Measurements from ENCODE around the gene DESI2. TPM values are rescaled to one million over a fixed set of nuclear protein-coding genes. Genes with fewer than 3 reads are reported as not detected.

The DESI2 gene
- polyA plus RNA-seq, 1 of the 3 experiments (the other 2 are of a cell fraction), result 14.0 TPM

DNA sequence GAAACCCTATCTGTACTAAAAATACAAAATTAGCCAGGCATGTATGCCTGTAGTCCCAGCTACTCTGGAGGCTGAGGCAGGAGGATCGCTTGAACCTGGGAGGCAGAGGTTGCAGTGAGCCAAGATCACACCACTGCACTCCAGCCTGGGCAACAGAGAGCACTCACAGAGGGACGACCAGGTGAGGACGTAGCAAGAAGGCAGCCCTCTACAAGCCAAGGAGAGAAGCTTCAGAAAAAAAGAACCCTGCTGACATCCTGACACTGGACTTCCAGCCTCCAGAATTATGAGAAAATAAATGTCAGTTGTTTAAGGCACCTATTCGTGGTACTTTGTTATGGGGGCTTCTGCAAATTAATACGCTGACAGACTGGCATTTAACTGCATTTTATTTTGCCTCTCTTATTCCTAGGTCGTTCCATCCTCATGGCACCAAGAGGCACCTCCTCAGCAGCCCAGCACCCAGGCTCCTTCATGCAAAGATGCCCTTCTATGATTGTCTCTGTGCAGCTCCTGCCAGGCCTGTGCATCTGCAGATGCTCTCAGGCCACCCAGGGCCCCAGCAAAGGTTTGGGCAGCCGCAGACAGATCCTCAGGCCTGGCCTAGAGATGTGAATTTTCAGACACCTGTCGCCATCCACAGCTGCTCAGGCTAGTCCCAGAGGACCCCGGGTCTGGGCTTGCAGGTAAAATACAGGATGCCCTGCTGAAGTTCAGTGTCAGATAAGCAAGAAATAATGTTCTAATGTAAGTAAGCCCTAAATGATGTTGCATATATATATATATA, 96.5 kb downstream of the DESI2 start:
- 75% methylated on average over 9 of the region's 9 CpGs for WGBS (ENCODE audit: low lambda C conversion rate)
- Histone ChIP-seq H3K36me3 (replicated peaks in 1 of 2; ENCODE audit: control insufficient read depth in 1 of 2, insufficient read depth in 2 of 2, low read length in 1 of 2) (no peaks in the 10 kb centered on the region), H3K4me3 (ENCODE audit: low read depth in 2 of 2, low read length in 1 of 2) (no peak overlapping the region), H3K9me3 (no peaks in the 10 kb centered on the region), H3K27ac (ENCODE audit: low read depth in 2 of 2, low read length in 1 of 2) (no peak overlapping the region), H3K9me2 (no peaks in the 10 kb centered on the region), H3K9ac (no peak overlapping the region), H3K27me3 (ENCODE audit: insufficient read depth) (no peaks in the 10 kb centered on the region), H3F3A (replicated peaks; ENCODE audit: insufficient read depth) (no peaks in the 10 kb centered on the region), H3K79me2 (ENCODE audit: insufficient read depth) (no peaks in the 10 kb centered on the region), H3K4me1 (ENCODE audit: control insufficient read depth in 1 of 2, insufficient read depth in 2 of 2, low read depth in 1 of 2, low read length in 1 of 2) (no peaks in the 10 kb centered on the region), H3K4me2 (no peak overlapping the region), H4K20me1 (ENCODE audit: insufficient read depth) (no peaks in the 10 kb centered on the region), H2AFZ (ENCODE audit: low read depth) (no peak overlapping the region)
- POLR2A ChIA-PET, result no interaction called here
- TF ChIP-seq TEAD4 (IDR thresholded peaks at IDR 0.05; ENCODE audit: borderline replicate concordance, insufficient read depth) (no peak), FOXM1 (IDR thresholded peaks at IDR 0.05; ENCODE audit: low read depth) (no peak), MEF2A (IDR thresholded peaks at IDR 0.05; ENCODE audit: borderline replicate concordance, low read depth) (no peak), GATA2 (CRISPR knock-in tag; IDR thresholded peaks at IDR 0.05) (no peak), TAF1 (IDR thresholded peaks at IDR 0.05; ENCODE audit: borderline replicate concordance, low read depth, low read length) (no peak), YY1 (IDR thresholded peaks at IDR 0.05; ENCODE audit: low read depth) (no peak), MXI1 (IDR thresholded peaks at IDR 0.05; ENCODE audit: low read depth, low read length) (no peak), ELF1 (IDR thresholded peaks at IDR 0.05) (no peak), POLR2AphosphoS5 (IDR thresholded peaks at IDR 0.05; ENCODE audit: low read depth, low read length) (no peak), NRF1 (IDR thresholded peaks at IDR 0.05; ENCODE audit: low read depth, low read length) (no peak), GABPA (IDR thresholded peaks at IDR 0.05; ENCODE audit: low read depth) (no peak), TCF12 (IDR thresholded peaks at IDR 0.05) (no peak), RFX5 (IDR thresholded peaks at IDR 0.05; ENCODE audit: low read length) (no peak), FOSL2 (IDR thresholded peaks at IDR 0.05; ENCODE audit: borderline replicate concordance, low read depth) (no peak)
- TF ChIP-seq, protein P1, sequence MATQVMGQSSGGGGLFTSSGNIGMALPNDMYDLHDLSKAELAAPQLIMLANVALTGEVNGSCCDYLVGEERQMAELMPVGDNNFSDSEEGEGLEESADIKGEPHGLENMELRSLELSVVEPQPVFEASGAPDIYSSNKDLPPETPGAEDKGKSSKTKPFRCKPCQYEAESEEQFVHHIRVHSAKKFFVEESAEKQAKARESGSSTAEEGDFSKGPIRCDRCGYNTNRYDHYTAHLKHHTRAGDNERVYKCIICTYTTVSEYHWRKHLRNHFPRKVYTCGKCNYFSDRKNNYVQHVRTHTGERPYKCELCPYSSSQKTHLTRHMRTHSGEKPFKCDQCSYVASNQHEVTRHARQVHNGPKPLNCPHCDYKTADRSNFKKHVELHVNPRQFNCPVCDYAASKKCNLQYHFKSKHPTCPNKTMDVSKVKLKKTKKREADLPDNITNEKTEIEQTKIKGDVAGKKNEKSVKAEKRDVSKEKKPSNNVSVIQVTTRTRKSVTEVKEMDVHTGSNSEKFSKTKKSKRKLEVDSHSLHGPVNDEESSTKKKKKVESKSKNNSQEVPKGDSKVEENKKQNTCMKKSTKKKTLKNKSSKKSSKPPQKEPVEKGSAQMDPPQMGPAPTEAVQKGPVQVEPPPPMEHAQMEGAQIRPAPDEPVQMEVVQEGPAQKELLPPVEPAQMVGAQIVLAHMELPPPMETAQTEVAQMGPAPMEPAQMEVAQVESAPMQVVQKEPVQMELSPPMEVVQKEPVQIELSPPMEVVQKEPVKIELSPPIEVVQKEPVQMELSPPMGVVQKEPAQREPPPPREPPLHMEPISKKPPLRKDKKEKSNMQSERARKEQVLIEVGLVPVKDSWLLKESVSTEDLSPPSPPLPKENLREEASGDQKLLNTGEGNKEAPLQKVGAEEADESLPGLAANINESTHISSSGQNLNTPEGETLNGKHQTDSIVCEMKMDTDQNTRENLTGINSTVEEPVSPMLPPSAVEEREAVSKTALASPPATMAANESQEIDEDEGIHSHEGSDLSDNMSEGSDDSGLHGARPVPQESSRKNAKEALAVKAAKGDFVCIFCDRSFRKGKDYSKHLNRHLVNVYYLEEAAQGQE (IDR thresholded peaks at IDR 0.05; ENCODE audit: low read depth, low read length), result no peak
- TF ChIP-seq, protein P2, sequence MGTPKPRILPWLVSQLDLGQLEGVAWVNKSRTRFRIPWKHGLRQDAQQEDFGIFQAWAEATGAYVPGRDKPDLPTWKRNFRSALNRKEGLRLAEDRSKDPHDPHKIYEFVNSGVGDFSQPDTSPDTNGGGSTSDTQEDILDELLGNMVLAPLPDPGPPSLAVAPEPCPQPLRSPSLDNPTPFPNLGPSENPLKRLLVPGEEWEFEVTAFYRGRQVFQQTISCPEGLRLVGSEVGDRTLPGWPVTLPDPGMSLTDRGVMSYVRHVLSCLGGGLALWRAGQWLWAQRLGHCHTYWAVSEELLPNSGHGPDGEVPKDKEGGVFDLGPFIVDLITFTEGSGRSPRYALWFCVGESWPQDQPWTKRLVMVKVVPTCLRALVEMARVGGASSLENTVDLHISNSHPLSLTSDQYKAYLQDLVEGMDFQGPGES (IDR thresholded peaks at IDR 0.05; ENCODE audit: low read depth, low read length), result no peak
- TF ChIP-seq, protein P3, sequence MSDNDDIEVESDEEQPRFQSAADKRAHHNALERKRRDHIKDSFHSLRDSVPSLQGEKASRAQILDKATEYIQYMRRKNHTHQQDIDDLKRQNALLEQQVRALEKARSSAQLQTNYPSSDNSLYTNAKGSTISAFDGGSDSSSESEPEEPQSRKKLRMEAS (IDR thresholded peaks at IDR 0.05; ENCODE audit: low read depth), result no peak
- TF ChIP-seq, protein P4, sequence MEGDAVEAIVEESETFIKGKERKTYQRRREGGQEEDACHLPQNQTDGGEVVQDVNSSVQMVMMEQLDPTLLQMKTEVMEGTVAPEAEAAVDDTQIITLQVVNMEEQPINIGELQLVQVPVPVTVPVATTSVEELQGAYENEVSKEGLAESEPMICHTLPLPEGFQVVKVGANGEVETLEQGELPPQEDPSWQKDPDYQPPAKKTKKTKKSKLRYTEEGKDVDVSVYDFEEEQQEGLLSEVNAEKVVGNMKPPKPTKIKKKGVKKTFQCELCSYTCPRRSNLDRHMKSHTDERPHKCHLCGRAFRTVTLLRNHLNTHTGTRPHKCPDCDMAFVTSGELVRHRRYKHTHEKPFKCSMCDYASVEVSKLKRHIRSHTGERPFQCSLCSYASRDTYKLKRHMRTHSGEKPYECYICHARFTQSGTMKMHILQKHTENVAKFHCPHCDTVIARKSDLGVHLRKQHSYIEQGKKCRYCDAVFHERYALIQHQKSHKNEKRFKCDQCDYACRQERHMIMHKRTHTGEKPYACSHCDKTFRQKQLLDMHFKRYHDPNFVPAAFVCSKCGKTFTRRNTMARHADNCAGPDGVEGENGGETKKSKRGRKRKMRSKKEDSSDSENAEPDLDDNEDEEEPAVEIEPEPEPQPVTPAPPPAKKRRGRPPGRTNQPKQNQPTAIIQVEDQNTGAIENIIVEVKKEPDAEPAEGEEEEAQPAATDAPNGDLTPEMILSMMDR (IDR thresholded peaks at IDR 0.05), result no peak
- TF ChIP-seq, protein P5, sequence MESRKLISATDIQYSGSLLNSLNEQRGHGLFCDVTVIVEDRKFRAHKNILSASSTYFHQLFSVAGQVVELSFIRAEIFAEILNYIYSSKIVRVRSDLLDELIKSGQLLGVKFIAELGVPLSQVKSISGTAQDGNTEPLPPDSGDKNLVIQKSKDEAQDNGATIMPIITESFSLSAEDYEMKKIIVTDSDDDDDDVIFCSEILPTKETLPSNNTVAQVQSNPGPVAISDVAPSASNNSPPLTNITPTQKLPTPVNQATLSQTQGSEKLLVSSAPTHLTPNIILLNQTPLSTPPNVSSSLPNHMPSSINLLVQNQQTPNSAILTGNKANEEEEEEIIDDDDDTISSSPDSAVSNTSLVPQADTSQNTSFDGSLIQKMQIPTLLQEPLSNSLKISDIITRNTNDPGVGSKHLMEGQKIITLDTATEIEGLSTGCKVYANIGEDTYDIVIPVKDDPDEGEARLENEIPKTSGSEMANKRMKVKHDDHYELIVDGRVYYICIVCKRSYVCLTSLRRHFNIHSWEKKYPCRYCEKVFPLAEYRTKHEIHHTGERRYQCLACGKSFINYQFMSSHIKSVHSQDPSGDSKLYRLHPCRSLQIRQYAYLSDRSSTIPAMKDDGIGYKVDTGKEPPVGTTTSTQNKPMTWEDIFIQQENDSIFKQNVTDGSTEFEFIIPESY (IDR thresholded peaks at IDR 0.05; ENCODE audit: borderline replicate concordance, low read depth), result no peak
- TF ChIP-seq, protein P6, sequence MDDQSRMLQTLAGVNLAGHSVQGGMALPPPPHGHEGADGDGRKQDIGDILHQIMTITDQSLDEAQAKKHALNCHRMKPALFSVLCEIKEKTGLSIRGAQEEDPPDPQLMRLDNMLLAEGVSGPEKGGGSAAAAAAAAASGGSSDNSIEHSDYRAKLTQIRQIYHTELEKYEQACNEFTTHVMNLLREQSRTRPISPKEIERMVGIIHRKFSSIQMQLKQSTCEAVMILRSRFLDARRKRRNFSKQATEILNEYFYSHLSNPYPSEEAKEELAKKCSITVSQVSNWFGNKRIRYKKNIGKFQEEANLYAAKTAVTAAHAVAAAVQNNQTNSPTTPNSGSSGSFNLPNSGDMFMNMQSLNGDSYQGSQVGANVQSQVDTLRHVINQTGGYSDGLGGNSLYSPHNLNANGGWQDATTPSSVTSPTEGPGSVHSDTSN (IDR thresholded peaks at IDR 0.05), result no peak
- DNase-seq, result no peak
- CTCF ChIA-PET, result no interaction called here
